Renal cortical epithelial cell (primary cell): Measurements from ENCODE around the gene FOXI1. TPM values are rescaled to one million over a fixed set of nuclear protein-coding genes. Genes with fewer than 3 reads are reported as not detected.

ENCODE experiments used
- DNase-seq: peaks from one replicate; pipeline ENCODE4 v3.0.0-alpha.2; 2011; ENCODE audit warnings: low read depth
- total RNA-seq: library from RNA; depleted of rRNA; stranded (reverse); fragments of >200 nt; gene quantifications from 2 replicates; pipeline ENCODE4 v1.2.3, GENCODE V29; 2014

FOXI1 gene
- total RNA-seq, result not detected in 2 replicates

- DNase-seq, result no peak
Measured at GRCh38 chr5:170105642-170106611, at the start of gene FOXI1. FOXI1 (plus strand) TSS chr5:170105897; CDS start chr5:170105958, 61 bp downstream.

- peak; percentile 19 for DNase-seq
Measured at GRCh38 chr5:170056561-170057267, 49.0 kb upstream of the FOXI1 start.

- peak; percentile 15 for DNase-seq
Measured at GRCh38 chr5:170057311-170057710, 48.4 kb upstream of the FOXI1 start.

- DNase-seq, result no peak
Measured at GRCh38 chr5:170059221-170059620, 46.5 kb upstream of the FOXI1 start.

GRCh38 chr5:170067152-170067551 lies 38.5 kb upstream of the FOXI1 start:
- DNase-seq, result no peak

- no peak for DNase-seq
Measured at GRCh38 chr5:170067574-170068170, 38.0 kb upstream of the FOXI1 start.

GRCh38 chr5:170069512-170069911 lies 36.2 kb upstream of the FOXI1 start:
- no peak for DNase-seq

GRCh38 chr5:170070556-170071412 lies 34.9 kb upstream of the FOXI1 start:
- peak; percentile 30 for DNase-seq

- no peak for DNase-seq
Measured at GRCh38 chr5:170071748-170072147, 33.9 kb upstream of the FOXI1 start.

GRCh38 chr5:170075696-170076095 lies 30.0 kb upstream of the FOXI1 start:
- DNase-seq, result no peak

GRCh38 chr5:170076211-170076610 lies 29.5 kb upstream of the FOXI1 start:
- DNase-seq, result no peak

GRCh38 chr5:170076739-170077138 lies 29.0 kb upstream of the FOXI1 start:
- no peak for DNase-seq

GRCh38 chr5:170077526-170077925 lies 28.2 kb upstream of the FOXI1 start:
- DNase-seq, result no peak

- no peak for DNase-seq
Measured at GRCh38 chr5:170078458-170078857, 27.2 kb upstream of the FOXI1 start.

GRCh38 chr5:170078931-170079330 lies 26.8 kb upstream of the FOXI1 start:
- DNase-seq, result no peak

GRCh38 chr5:170080217-170080616 lies 25.5 kb upstream of the FOXI1 start:
- DNase-seq, result no peak

GRCh38 chr5:170080786-170081445 lies 24.8 kb upstream of the FOXI1 start:
- DNase-seq, result no peak

- no peak for DNase-seq
Measured at GRCh38 chr5:170081616-170082015, 24.1 kb upstream of the FOXI1 start.

GRCh38 chr5:170082701-170083100 lies 23.0 kb upstream of the FOXI1 start:
- no peak for DNase-seq

GRCh38 chr5:170087168-170087817 lies 18.4 kb upstream of the FOXI1 start:
- no peak for DNase-seq
